Fibroblast of lung (primary cell): ENCODE data around the gene ADAMTSL1.

ENCODE experiments used
- EZH2 ChIP-seq: IDR thresholded peaks from 2 replicates; pipeline ENCODE4 v1.5.1; 2012; ENCODE audit warnings: low read length, control low read depth, mild to moderate bottlenecking; ENCODE audit errors: missing control alignments
- TF ChIP-seq, protein P1 (sequence below), 2 donors: IDR thresholded peaks in 1 of 2; conservative IDR thresholded peaks in 1 of 2; 1 replicate in 1 of 2; 2 replicates in 1 of 2; pipeline ENCODE4 v1.5.1; 2011 to 2012; ENCODE audit warnings: low read length in 2 of 2, control low read depth in 1 of 2, inconsistent platforms in 1 of 2, low read depth in 1 of 2, mild to moderate bottlenecking in 1 of 2

DNA sequence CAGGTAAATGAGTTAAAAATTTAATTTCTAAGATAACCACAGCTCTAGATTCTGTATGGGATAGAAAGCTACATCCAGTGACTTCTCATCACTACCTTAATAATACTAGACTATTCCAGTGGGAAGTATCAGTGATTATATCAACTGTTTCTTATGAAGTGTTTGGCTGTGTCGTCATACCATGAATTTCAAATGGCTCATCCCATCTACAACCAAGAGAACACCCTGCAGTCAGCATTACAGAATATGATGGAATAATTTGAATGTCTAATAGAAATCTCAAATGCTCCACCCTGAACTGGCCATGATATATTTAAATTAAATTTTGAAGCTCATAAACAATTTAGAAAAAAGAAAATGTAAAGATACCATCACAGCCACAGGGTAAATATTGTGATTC is 245.0 kb downstream of the ADAMTSL1 start:
- TF ChIP-seq, protein P1, sequence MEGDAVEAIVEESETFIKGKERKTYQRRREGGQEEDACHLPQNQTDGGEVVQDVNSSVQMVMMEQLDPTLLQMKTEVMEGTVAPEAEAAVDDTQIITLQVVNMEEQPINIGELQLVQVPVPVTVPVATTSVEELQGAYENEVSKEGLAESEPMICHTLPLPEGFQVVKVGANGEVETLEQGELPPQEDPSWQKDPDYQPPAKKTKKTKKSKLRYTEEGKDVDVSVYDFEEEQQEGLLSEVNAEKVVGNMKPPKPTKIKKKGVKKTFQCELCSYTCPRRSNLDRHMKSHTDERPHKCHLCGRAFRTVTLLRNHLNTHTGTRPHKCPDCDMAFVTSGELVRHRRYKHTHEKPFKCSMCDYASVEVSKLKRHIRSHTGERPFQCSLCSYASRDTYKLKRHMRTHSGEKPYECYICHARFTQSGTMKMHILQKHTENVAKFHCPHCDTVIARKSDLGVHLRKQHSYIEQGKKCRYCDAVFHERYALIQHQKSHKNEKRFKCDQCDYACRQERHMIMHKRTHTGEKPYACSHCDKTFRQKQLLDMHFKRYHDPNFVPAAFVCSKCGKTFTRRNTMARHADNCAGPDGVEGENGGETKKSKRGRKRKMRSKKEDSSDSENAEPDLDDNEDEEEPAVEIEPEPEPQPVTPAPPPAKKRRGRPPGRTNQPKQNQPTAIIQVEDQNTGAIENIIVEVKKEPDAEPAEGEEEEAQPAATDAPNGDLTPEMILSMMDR (conservative IDR thresholded peaks at IDR 0.05 in 1 of 2, IDR thresholded peaks at IDR 0.05 in 1 of 2; ENCODE audit: low read depth in 1 of 2, low read length in 2 of 2): no peak
- TF ChIP-seq EZH2: no peak
